Inferior parietal cortex (tissue), 1 donor: ENCODE results near the gene TEAD1.
A peak's percentile ranks its signal among the peaks of the same experiment; 100 is the strongest.

Source experiments
- DNase-seq: peaks from one replicate; pipeline ENCODE4 v3.0.0-alpha.2; 2016; ENCODE audit errors: extremely low spot score

Gene TEAD1

GRCh38 chr11:12666915-12667314 is 7.3 kb upstream of the TEAD1 start:
- DNase-seq: no peak

DNA sequence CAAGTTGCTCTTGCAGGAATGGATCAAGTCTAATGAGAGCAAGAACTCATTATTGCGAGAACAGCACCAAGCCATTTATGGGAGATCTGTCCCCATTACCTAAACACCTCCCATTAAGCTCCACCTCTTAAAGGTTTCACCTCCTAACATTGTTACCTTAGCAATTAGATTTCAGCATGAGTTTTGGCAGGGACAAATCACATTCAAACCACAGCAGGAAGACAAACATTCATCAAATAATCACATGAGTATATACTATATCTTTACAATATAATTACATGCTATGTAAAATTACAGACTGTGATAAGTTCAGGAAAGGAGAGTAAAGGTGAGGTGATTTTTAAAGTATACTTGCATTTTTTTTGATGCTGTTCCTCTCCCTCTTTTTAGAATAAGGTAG is 6.6 kb upstream of the TEAD1 start:
- DNase-seq: no peak

DNA sequence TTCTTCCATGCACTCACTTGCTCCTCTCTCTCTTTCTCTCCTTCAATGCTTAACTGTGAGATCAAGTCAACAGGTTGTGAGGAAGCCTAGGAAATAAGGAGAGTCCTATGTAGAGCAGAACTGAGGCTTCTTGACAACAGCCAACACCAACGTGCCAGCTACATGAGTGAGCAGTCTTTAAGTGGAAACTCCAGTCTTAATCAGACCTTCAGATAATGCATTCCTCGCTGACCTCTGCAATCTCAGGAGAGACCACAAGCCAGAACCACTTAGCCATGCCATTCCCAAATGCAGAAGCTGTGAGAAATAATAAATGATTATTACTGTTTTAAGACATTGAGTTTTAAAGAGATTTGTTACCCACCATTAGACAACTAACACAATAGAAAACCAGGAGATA is 6.1 kb upstream of the TEAD1 start:
- no peak for DNase-seq

DNA sequence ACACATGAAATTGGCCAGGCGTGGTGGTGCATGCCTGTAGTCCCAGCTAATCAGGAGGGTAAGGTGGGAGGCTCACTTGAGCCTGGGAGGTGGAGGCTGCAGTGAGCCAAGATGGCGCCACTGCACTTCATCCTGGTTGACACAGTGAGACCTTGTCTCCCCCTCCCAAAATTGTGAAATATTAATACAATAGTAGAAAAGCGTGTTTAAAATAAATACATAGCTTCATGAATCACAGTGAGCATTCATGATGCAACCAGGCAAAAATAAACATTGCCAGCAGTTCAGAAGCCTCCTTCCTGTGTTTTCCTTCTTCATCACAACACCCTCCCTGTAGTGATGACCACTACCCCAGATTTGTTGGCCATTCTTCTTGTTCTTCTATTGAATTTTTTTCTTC is 4.3 kb upstream of the TEAD1 start:
- DNase-seq: no peak

DNA sequence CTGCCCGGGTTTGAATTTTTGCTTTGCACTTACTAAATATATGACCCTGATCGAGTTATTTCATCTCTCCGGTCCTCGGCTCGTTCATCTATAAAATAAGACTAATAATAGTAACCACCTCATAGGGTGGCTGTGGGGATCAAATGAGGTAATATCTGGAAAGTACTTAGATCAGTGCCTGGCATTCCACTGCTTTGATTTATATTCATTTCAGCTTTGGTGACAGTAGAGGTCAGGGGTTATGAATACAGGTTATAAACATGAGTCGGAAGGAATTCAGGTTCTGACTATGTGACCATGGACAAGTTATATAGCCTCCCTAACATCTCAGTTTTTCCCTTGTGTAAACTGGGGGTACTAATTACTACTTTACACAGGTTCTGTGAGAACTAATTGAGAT is 2.9 kb upstream of the TEAD1 start:
- DNase-seq: no peak

DNA sequence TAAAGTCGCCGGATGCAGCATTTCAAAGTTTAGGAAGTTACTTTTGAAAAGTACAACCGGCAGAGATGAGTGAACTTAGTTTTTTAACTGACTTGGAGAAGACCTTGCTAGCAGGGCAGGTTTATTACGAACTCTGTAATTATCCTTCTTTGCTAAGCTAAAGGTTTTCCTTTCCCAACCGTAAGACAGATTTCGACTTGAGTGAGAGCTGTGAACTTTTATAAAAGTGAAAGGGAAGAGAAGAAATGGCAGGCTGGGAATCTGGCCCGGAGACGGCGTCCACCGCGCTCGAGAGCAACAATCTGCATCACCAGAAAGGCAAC is 659 bp upstream of the TEAD1 start:
- peak; percentile 36 for DNase-seq

DNA sequence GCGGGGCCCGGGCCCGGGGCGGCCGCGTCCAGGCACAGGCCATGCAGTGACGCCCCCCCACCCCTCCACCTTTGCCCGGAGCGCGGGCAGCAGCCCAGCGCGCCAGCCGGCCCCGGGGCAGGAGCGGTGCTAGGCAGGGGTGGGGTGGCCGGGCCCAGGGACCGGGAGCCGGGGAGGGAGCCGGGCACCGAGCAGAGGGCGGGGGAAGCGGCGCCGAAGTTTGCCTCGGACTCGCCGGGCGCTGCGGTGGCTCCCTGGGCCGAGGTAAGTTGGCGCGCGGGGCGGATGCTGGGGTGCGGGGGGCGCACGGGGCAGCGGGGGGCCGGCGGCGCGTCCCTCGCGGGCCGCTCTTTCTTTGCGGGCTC is 332 bp downstream of the TEAD1 start:
- no peak for DNase-seq

- DNase-seq: peak; percentile 60
Measured at GRCh38 chr11:12674936-12675696, 895 bp downstream of the TEAD1 start.

- no peak for DNase-seq
Measured at GRCh38 chr11:12675951-12676711, 1.9 kb downstream of the TEAD1 start.

GRCh38 chr11:12677131-12677530 is 2.9 kb downstream of the TEAD1 start:
- DNase-seq: no peak

- no peak for DNase-seq
Measured at GRCh38 chr11:12678092-12678491, 3.9 kb downstream of the TEAD1 start.

GRCh38 chr11:12678991-12679390 is 4.8 kb downstream of the TEAD1 start:
- no peak for DNase-seq

- no peak for DNase-seq
Measured at GRCh38 chr11:12679471-12679870, 5.2 kb downstream of the TEAD1 start.

GRCh38 chr11:12680246-12680939 is 6.2 kb downstream of the TEAD1 start:
- peak; percentile 82 for DNase-seq

- DNase-seq: no peak
Measured at GRCh38 chr11:12680940-12681258, 6.7 kb downstream of the TEAD1 start.

- no peak for DNase-seq
Measured at GRCh38 chr11:12681466-12681865, 7.2 kb downstream of the TEAD1 start.

GRCh38 chr11:12682288-12682687 is 8.1 kb downstream of the TEAD1 start:
- no peak for DNase-seq

DNA sequence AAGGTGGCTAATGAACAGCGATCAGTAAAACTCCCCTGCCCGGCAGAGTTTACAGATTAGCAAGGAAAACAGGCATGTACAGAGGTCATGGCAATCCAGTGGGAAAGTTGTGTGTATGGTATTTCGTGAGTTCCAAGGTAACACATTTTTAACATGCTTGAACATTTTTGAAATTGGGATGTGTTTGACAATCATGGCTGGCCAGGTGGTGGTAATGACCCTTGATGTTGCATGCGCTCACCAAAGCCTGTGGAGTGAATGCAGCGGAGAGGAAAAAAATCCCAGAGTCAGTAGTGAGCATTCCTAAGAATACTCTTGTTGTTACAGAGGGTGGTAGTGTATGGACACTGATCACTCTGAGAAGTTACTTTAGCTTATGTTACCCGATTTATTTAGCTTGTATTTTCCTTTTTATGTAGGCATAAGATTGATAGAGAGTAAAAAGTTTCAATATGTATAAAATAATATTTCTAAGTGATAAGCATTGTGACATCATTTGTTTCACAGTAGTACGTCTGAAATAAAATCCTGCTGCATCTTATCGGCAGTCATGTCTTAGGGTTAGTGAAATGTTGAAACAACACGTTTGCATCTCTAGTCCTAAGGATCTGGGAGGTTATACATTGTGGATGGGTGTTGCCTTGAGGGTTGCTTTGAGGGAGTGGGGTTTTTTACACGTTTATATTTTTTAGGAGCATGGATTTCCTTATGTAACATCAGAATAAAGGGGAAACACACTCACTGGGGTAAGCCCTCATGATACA is 8.7 kb downstream of the TEAD1 start:
- DNase-seq: no peak

GRCh38 chr11:12683874-12684273 is 9.7 kb downstream of the TEAD1 start:
- no peak for DNase-seq

- DNase-seq: no peak
Measured at GRCh38 chr11:12684315-12684714, 10.1 kb downstream of the TEAD1 start.

- no peak for DNase-seq
Measured at GRCh38 chr11:12684816-12685215, 10.6 kb downstream of the TEAD1 start.

GRCh38 chr11:12685229-12685628 is 11.0 kb downstream of the TEAD1 start:
- DNase-seq: no peak
